NOMO-1 (cell line): ENCODE results near the gene RRP12.

ENCODE experiments used
- DNase-seq, 2 experiments: peaks; one replicate each; lab custom pipeline; 2025; ENCODE audit not compliant: unreplicated experiment in 2 of 2; lab: John Stamatoyannopoulos, UW

Gene RRP12

DNA sequence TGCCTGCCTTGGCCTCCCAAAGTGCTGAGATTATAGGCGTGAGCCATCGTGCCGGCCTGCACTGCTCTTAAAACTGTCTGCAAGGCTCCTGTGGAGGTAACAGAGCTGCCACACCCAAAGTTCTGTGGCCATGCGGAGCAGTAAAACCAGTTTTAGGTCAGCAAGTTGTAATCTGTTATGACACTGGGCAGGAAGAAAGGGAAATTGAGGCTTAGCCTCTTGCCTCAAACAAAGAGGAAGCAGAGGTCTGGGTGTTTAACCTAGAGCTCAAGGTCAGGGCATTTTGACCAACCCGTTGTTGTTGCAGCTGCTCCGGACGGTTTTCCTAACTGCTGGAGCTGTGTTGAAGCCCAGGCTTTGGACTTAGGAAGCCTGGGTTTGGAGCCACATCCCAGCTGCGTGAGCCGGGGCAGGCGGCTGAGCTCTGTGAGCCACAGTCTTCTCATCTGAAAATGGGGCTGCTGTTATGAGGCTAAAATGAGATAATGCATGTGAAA is 7.4 kb upstream of the RRP12 start:
- DNase-seq, result peak; percentile 86 to 91

GRCh38 chr10:97407952-97408248 is 6.8 kb upstream of the RRP12 start:
- no peak for DNase-seq

- DNase-seq, result peak; percentile 95 to 98
Measured at GRCh38 chr10:97407211-97407951, 6.2 kb upstream of the RRP12 start.

GRCh38 chr10:97406483-97406882 is 5.3 kb upstream of the RRP12 start:
- peak in 1 of 2 experiments; percentile 15 for DNase-seq

DNA sequence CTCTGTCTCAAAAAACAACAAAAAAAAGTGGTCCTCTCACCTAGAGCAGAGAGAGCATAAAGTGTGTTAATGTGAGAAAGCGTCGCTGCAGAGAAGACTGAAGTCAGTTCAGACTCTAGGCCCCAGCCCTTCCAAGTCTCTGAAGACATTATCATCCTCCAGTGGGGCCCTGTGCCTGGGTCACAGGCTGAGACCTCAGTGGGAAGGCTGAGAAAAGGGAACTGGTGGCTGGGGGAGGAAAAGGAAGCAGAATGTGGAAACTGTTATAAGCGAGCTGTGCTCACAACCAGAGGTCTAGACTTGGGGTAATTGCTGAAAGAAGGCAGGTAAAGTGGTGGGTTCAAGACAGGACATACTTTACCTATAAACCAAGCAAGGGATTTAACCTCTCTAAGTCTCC is 4.9 kb upstream of the RRP12 start:
- peak; percentile 85 to 89 for DNase-seq

DNA sequence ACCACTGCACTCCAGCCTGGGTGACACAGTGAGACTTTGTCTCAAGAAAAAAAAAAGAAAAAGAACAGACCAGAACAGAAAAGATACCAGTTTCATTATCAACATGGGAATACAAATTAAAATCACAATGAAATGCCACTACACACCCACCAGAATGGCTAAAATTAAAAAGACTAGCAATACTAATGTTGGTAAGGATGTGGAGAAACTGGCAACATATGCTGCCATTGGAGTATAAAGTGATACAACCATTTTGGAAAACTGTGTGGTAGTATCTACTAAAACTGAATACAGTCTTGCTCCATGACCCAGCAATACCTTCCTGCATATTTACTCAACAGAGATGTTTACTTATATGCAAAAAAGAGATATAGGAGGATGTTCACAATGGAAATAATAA is 2.9 kb upstream of the RRP12 start:
- DNase-seq, result no peak

- DNase-seq, result no peak
Measured at GRCh38 chr10:97401455-97401919, 347 bp upstream of the RRP12 start.

GRCh38 chr10:97399843-97400545 is 1.1 kb downstream of the RRP12 start:
- peak; percentile 59 to 74 for DNase-seq

GRCh38 chr10:97396056-97396455 is 5.1 kb downstream of the RRP12 start:
- DNase-seq, result no peak

- DNase-seq, result no peak
Measured at GRCh38 chr10:97393034-97393573, 8.0 kb downstream of the RRP12 start.

GRCh38 chr10:97390091-97390490 is 11.0 kb downstream of the RRP12 start:
- DNase-seq, result no peak

DNA sequence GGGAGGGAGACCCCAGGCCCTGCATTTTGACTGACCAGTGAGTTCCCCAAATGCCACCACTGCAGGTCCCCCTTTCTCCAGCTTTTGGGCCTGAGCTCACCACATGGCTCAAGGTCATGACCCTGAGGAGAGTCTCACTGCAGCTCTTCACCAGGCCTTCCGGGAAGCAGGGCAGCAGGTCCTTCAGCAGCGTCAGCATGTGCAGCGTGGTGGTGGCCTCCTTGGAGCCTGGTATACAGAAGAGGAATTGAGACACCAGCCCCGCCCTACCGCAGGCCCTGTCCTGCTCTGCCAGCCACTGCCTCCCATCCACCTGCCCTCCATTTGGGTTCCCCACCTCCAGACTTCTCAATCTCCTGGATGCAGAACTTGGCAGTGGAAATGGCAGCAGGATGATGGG is 13.0 kb downstream of the RRP12 start:
- DNase-seq, result no peak

- DNase-seq, result no peak
Measured at GRCh38 chr10:97385565-97385964, 15.6 kb downstream of the RRP12 start.

- DNase-seq, result no peak
Measured at GRCh38 chr10:97384641-97385040, 16.5 kb downstream of the RRP12 start.

- DNase-seq, result no peak
Measured at GRCh38 chr10:97384156-97384555, 17.0 kb downstream of the RRP12 start.

DNA sequence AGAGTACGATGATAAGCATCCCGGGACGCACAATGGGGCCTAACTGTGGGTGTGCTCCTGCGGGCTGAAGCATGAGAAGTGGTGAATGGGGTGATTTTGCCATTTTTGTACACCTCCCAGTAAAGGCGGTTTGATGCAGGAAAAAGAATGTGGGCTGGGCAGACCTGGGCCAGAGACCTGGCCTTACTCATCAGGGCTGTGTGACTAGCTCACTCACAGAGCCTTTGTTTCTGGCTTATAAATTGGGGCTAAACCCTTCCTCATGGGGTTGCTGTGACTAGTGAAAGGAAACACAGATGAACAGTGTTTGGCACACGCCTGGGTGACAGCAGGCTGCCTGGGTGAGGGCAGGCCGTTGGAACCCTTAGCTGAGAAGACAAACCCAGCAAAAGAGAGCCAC is 18.0 kb downstream of the RRP12 start:
- DNase-seq, result no peak

DNA sequence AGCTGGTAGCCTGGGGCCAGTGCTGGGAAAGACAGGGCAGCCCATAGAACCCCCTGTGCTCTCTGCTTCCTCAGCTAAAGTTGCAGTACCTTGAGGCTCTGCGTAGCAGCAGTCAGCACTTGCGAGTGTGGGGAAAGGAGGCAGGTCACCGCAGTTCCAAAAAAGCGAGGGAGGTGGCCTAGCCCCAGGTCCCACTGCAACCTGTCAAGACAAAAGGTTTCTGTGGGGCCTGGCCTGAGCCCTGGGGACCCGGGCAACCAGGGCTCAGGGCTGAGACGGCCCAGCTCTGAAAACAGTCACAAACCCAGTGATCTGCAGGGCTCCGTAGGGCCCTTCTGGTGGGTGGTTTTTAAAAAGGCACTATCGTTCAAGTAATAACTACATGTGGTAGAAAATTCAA is 19.5 kb downstream of the RRP12 start:
- DNase-seq, result no peak

GRCh38 chr10:97380516-97380915 is 20.6 kb downstream of the RRP12 start:
- no peak for DNase-seq

- DNase-seq, result no peak
Measured at GRCh38 chr10:97378933-97379921, 21.9 kb downstream of the RRP12 start.

GRCh38 chr10:97376413-97376812 is 24.7 kb downstream of the RRP12 start:
- peak; percentile 76 to 82 for DNase-seq

- DNase-seq, result no peak
Measured at GRCh38 chr10:97373456-97373855, 27.7 kb downstream of the RRP12 start.
